Immature natural killer cell (primary cell): ENCODE results near the gene PALLD. TPM values are rescaled to one million over a fixed set of nuclear protein-coding genes. Genes with fewer than 3 reads are reported as not detected.

ENCODE experiments used
- DNase-seq, 3 donors: peaks; one replicate each; pipeline ENCODE4 v3.0.0; 2022; ENCODE audit warnings: mixed read lengths in 1 of 3
- H3K27ac Mint-ChIP-seq, 6 donors: one replicate each; pipeline ENCODE4 v1.8.0; 2020; ENCODE audit warnings: mixed read lengths in 6 of 6, mild to moderate bottlenecking in 5 of 6, inconsistent platforms in 4 of 6, moderate library complexity in 3 of 6
- H3K27me3 Mint-ChIP-seq, 3 donors: one replicate each; pipeline ENCODE4 v1.8.0; 2020 to 2021; ENCODE audit warnings: low read depth in 3 of 3, mild to moderate bottlenecking in 3 of 3, mixed read lengths in 3 of 3, moderate library complexity in 3 of 3, inconsistent platforms in 1 of 3
- H3K36me3 Mint-ChIP-seq, 3 donors: one replicate each; pipeline ENCODE4 v1.8.0; 2020; ENCODE audit warnings: mixed read lengths in 3 of 3, inconsistent platforms in 2 of 3, mild to moderate bottlenecking in 2 of 3
- H3K4me1 Mint-ChIP-seq, 2 donors: one replicate each; pipeline ENCODE4 v1.8.0; 2020; ENCODE audit warnings: inconsistent platforms in 2 of 2, mild to moderate bottlenecking in 2 of 2, mixed read lengths in 2 of 2, moderate library complexity in 1 of 2
- H3K4me3 Mint-ChIP-seq, 5 donors: one replicate each; pipeline ENCODE4 v1.8.0; 2020; ENCODE audit warnings: mild to moderate bottlenecking in 5 of 5, mixed read lengths in 5 of 5, inconsistent platforms in 3 of 5, moderate library complexity in 3 of 5
- H3K9me3 Mint-ChIP-seq, 6 donors: one replicate each; pipeline ENCODE4 v1.8.0; 2020; ENCODE audit warnings: mild to moderate bottlenecking in 6 of 6, mixed read lengths in 6 of 6, inconsistent platforms in 4 of 6, moderate library complexity in 3 of 6
- polyA plus RNA-seq, 3 donors: library from polyadenylated mRNA; unstranded; fragments of 300-500 nt; fragmentation: Illumina TruSeq; gene quantifications; one replicate each; pipeline ENCODE4 v1.2.3, GENCODE V29; 2021

Gene PALLD
- polyA plus RNA-seq, 3 donors from 2014 or later = 7.4 to 20.8 (median 15.8) TPM

GRCh38 chr4:168623011-168623410 is 126.2 kb downstream of the PALLD start:
- peaks cover 4 to 16% (median 8%) of the 10 kb centered on the region in 3 donors for H3K27me3 Mint-ChIP-seq
- no peaks in the 10 kb centered on the region for H3K4me1 Mint-ChIP-seq
- H3K9me3 Mint-ChIP-seq = no peaks in the 10 kb centered on the region
- DNase-seq = no peak
- no peak overlapping the region for H3K4me3 Mint-ChIP-seq
- no peak overlapping the region for H3K27ac Mint-ChIP-seq
- no peaks in the 10 kb centered on the region for H3K36me3 Mint-ChIP-seq

DNA sequence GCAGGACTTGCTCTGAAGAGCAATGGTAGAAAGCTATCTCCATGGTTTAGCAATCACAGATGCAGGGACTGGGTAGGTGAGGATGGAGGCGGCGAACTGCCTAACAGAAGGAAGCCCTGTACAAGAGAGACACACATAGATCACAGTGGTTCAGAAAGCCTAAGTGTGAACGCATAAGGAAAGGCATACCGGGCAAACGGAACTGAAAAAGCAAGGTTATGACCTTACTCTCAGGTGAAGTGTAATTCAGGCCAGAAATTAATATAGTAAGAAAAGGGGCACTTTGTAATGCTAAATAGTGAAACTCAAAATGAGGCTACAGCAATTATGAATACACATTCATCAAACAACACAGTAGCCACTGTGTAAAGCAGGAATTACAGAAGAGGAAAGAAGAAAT is 126.6 kb downstream of the PALLD start:
- Mint-ChIP-seq H3K36me3 (no peaks in the 10 kb centered on the region), H3K4me3 (no peak overlapping the region), H3K27me3 (peaks cover 4 to 19% (median 9%) of the 10 kb centered on the region in 3 donors), H3K9me3 (no peaks in the 10 kb centered on the region), H3K27ac (no peak overlapping the region), H3K4me1 (no peaks in the 10 kb centered on the region)
- DNase-seq = no peak

GRCh38 chr4:168628251-168628650 is 131.4 kb downstream of the PALLD start:
- DNase-seq = no peak
- Mint-ChIP-seq H3K4me3 (no peak overlapping the region), H3K36me3 (no peaks in the 10 kb centered on the region), H3K27me3 (peaks cover 11 to 35% (median 19%) of the 10 kb centered on the region in 3 donors), H3K9me3 (peaks cover 0 to 2% (median 0%) of the 10 kb centered on the region in 6 donors), H3K4me1 (peaks cover 11 to 22% of the 10 kb centered on the region in 2 donors), H3K27ac (no peak overlapping the region)

DNA sequence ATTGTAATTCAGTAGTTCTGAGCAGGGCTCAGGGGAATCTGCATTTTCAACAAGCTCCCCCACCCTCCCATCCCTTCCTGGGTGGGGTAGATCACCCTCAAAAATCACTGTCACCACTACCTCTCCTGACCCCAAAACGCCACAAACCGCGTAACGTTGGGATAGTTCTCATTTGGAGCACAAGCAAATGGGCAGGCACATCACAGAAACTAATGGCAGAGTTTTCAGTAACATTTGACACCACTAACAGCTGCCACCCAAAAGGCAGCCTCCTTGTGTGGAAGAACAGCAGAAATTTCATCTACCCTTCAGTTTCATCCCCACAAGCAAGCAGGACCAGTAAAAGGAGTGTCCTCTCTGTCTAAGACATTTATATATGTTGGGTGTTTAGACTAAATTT is 132.7 kb downstream of the PALLD start:
- Mint-ChIP-seq H3K4me1 (peaks cover 18 to 34% of the 10 kb centered on the region in 2 donors), H3K36me3 (no peaks in the 10 kb centered on the region), H3K27me3 (peaks cover 21 to 33% (median 25%) of the 10 kb centered on the region in 3 donors), H3K4me3 (no peak overlapping the region), H3K27ac (no peak overlapping the region), H3K9me3 (peaks cover 0 to 2% (median 0%) of the 10 kb centered on the region in 6 donors)
- DNase-seq = no peak

- H3K36me3 Mint-ChIP-seq = no peaks in the 10 kb centered on the region
- H3K27ac Mint-ChIP-seq = no peak overlapping the region
- no peak for DNase-seq
- peak overlapping the region in 3 of 5 donors; percentile 4 to 48 (median 27) for H3K4me3 Mint-ChIP-seq
- peaks cover 0 to 2% (median 0%) of the 10 kb centered on the region in 6 donors for H3K9me3 Mint-ChIP-seq
- H3K27me3 Mint-ChIP-seq = peaks cover 21 to 33% (median 21%) of the 10 kb centered on the region in 3 donors
- H3K4me1 Mint-ChIP-seq = peaks cover 19 to 42% of the 10 kb centered on the region in 2 donors
Observed at GRCh38 chr4:168630445-168631187, 133.8 kb downstream of the PALLD start.

DNA sequence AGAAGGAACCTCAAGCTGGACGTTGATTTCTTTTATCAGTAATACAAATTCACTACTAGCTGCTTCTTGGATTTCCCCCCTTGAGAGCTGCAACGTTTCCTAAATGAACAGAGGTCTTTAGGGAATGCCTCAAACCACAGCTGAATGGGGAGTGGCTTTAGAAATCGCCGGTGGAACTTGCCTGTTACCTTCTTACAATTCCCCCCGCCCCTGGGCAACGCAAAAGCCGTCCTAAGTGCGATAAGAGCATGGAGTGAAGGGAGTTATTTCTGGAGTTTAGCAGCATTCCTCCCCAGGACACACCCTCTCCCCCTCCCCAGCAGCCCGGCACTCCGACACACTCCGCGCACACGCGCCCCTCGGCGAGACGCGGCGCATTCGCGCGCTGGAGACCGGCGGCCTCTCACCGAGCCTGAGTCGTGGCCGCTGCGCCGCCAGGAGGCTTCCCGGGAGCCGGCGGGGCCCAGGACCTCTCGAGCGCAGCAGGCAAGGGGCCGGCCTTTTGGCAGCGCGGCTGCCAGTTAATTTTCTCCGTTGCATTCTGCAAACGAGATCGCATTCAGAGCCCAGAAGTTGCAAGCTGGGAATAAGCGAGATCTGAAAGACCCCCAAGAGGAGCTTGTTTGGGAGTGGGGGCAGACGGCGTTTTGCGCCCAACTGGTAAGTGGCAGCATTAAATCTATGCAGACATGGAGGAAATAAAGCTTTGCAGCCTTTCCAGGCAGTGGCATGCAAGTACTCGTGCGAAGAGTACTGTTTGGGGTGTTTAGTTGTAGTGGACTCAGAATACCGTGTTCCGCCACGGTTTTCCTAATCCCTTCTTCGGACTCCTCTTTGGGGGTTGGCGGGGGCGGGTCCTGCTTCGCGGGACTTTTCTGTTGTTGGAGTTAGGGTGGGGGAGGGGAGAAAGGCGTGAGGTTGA is 134.7 kb downstream of the PALLD start:
- Mint-ChIP-seq H3K4me3 (peak overlapping the region; percentile 25 to 72 (median 55)), H3K36me3 (no peaks in the 10 kb centered on the region), H3K9me3 (peaks cover 0 to 2% (median 0%) of the 10 kb centered on the region in 6 donors), H3K4me1 (peaks cover 19 to 42% of the 10 kb centered on the region in 2 donors), H3K27ac (no peak overlapping the region), H3K27me3 (peaks cover 21 to 33% (median 23%) of the 10 kb centered on the region in 3 donors)
- no peak for DNase-seq

DNA sequence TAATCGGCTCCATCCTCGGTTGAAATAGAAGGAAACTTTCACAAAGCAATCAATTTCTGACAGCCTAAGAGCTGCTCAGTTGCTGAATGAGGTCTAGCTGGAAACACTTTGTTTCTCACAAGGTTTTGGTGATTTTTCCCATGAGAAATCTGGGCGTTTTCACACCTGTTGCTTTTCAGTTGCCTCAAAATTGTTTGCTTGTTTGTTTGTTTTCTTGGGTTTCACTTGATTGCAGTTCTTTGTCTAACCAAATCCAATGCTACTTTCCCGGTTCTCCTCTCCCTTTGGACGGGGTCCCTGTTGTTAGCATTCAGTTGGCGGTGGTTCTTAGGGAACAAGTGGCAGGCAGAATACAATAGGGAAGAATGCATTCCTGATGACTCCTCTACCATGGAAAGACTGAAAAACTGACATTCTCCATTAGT is 135.5 kb downstream of the PALLD start:
- peak overlapping the region; percentile 25 to 72 (median 55) for H3K4me3 Mint-ChIP-seq
- H3K27ac Mint-ChIP-seq = no peak overlapping the region
- H3K4me1 Mint-ChIP-seq = peaks cover 19 to 42% of the 10 kb centered on the region in 2 donors
- peaks cover 0 to 2% (median 0%) of the 10 kb centered on the region in 6 donors for H3K9me3 Mint-ChIP-seq
- H3K27me3 Mint-ChIP-seq = peaks cover 21 to 31% (median 25%) of the 10 kb centered on the region in 3 donors
- no peaks in the 10 kb centered on the region for H3K36me3 Mint-ChIP-seq
- DNase-seq = no peak

- no peaks in the 10 kb centered on the region for H3K36me3 Mint-ChIP-seq
- H3K4me3 Mint-ChIP-seq = no peak overlapping the region
- peaks cover 0 to 2% (median 0%) of the 10 kb centered on the region in 6 donors for H3K9me3 Mint-ChIP-seq
- no peak for DNase-seq
- peaks cover 19 to 42% of the 10 kb centered on the region in 2 donors for H3K4me1 Mint-ChIP-seq
- no peak overlapping the region for H3K27ac Mint-ChIP-seq
- peaks cover 21 to 31% (median 25%) of the 10 kb centered on the region in 3 donors for H3K27me3 Mint-ChIP-seq
Observed at GRCh38 chr4:168633064-168633463, 136.2 kb downstream of the PALLD start.

- Mint-ChIP-seq H3K36me3 (no peaks in the 10 kb centered on the region), H3K27me3 (peaks cover 21 to 27% (median 24%) of the 10 kb centered on the region in 3 donors), H3K9me3 (peaks cover 0 to 2% (median 0%) of the 10 kb centered on the region in 6 donors), H3K4me3 (no peak overlapping the region), H3K4me1 (peaks cover 19 to 42% of the 10 kb centered on the region in 2 donors), H3K27ac (no peak overlapping the region)
- DNase-seq = no peak
Observed at GRCh38 chr4:168633496-168633895, 136.6 kb downstream of the PALLD start.

DNA sequence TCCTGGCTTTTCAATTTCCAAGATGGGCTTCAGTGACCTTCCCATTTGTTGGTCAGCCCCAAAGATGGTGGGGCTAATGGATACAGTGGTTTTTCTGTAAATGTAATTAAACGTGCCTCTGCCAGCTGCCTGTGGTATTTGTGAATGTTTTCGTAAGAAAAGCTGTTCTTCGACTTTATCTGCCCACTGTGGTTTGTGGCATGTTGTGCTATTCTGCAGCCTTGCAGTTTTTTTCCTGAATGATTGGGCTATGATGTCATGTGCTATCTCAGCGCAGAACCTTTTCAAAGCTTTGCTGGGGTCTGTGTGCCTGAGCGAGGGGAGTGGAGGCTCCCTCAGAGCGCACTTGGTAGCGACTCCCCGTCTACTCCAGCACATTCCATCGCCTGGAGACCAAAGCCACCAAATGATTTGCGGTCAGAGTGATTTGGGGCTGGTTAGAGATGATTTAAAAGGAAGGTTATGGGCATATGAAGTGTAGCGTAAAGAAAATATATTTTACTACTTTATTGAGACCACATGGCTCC is 137.5 kb downstream of the PALLD start:
- peak overlapping the region in 1 of 6 donors; percentile 62 for H3K27ac Mint-ChIP-seq
- peak; percentile 25 to 44 (median 36) for DNase-seq

GRCh38 chr4:168636040-168636439 is 139.2 kb downstream of the PALLD start:
- Mint-ChIP-seq H3K4me1 (peaks cover 16 to 34% of the 10 kb centered on the region in 2 donors), H3K27ac (no peak overlapping the region), H3K9me3 (peaks cover 0 to 2% (median 0%) of the 10 kb centered on the region in 6 donors), H3K36me3 (peaks cover 0 to 3% (median 0%) of the 10 kb centered on the region in 3 donors), H3K27me3 (peaks cover 18 to 19% (median 19%) of the 10 kb centered on the region in 3 donors), H3K4me3 (no peak overlapping the region)
- DNase-seq = no peak

More for the DNA sequence above, 137.5 kb downstream of the PALLD start:
- H3K27me3 Mint-ChIP-seq = peaks cover 20 to 25% (median 21%) of the 10 kb centered on the region in 3 donors
- H3K9me3 Mint-ChIP-seq = peaks cover 0 to 2% (median 0%) of the 10 kb centered on the region in 6 donors
- H3K4me1 Mint-ChIP-seq = peaks cover 19 to 42% of the 10 kb centered on the region in 2 donors
- H3K4me3 Mint-ChIP-seq = peak overlapping the region in 4 of 5 donors; percentile 1 to 77 (median 51)
- no peaks in the 10 kb centered on the region for H3K36me3 Mint-ChIP-seq

DNA sequence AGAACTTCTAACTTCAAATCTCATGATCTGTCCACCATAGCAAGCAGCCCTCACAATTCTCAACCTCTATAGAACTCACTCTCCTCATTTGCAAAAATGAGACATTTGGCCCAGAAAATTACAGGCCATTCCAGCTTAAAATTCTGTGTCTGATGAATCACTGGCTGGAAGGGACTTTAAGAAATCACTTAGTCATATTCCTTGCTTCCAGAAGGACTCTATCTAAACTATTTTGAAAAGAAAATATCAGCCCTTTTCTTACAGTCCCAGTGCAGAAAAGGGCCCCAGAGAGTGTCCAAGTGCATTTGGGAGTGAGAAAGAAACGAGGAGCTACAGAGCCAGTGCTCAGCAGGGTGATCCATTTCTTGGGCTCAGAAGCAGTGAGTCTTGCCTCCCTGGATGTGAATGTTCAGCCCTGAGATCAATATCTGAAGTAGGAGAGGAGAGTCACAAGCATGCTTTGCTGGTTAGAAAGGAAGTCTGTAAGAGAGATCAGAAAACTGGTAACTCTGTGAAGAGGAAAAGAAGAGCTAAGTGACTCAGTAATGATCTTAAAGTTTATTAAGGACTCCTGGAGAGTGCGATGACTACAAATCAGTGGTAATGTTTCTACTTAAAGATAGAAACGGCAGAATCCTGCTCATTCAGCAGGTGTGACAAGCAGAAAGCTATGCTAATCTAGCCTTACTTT is 139.8 kb downstream of the PALLD start:
- H3K9me3 Mint-ChIP-seq = peaks cover 0 to 2% (median 0%) of the 10 kb centered on the region in 6 donors
- H3K27me3 Mint-ChIP-seq = peaks cover 16 to 19% (median 18%) of the 10 kb centered on the region in 3 donors
- no peak for DNase-seq
- H3K36me3 Mint-ChIP-seq = peaks cover 0 to 3% (median 0%) of the 10 kb centered on the region in 3 donors
- H3K4me3 Mint-ChIP-seq = no peak overlapping the region
- peaks cover 15 to 30% of the 10 kb centered on the region in 2 donors for H3K4me1 Mint-ChIP-seq
- no peak overlapping the region for H3K27ac Mint-ChIP-seq
